ENCODE data around the gene E4F1. TPM values are rescaled to one million over a fixed set of nuclear protein-coding genes. Genes with fewer than 3 reads are reported as not detected.

The E4F1 gene
- total and polyA plus RNA-seq, 2 donors (not counting 1 experiment from before 2014, with no cell fraction given), result 41.8 to 70.9 TPM

- Mint-ChIP-seq H3K9me3 (ENCODE audit: insufficient read depth) (no peaks in the 10 kb centered on the region), H3K4me1 (peaks cover 22% of the 10 kb centered on the region), H3K27ac (no peak overlapping the region), H3K4me3 (no peak overlapping the region), H3K27me3 (no peaks in the 10 kb centered on the region)
- no peak overlapping the region for H3K4me3 ChIP-seq (ENCODE audit: control extremely low read depth in 1 of 5, extremely low read depth in 1 of 5, insufficient read depth in 1 of 5, low read depth in 2 of 5, low read length in 4 of 5)
- H3K9me3 ChIP-seq (ENCODE audit: control extremely low read depth in 1 of 3, control insufficient read depth in 2 of 3, insufficient read depth in 1 of 3, low read length in 2 of 3), result peaks cover 0 to 2% (median 0%) of the 10 kb centered on the region in 3 donors
- ATAC-seq (ENCODE audit: low read depth), result no peak
- intact Hi-C loops (cut with micrococcal nuclease), result no loop called here
- TF ChIP-seq EZH2 (IDR thresholded peaks at IDR 0.05; ENCODE audit: borderline replicate concordance, insufficient read depth, low read depth, low read length, poor library complexity, severe bottlenecking) (no peak), CTCF (IDR thresholded peaks at IDR 0.05) (no peak)
- no peaks in the 10 kb centered on the region for H3K27me3 ChIP-seq (replicated peaks in 1 of 4; ENCODE audit: control extremely low read depth in 1 of 4, control insufficient read depth in 3 of 4, insufficient read depth in 4 of 4, low read length in 3 of 4)
- no peak overlapping the region for H2AFZ ChIP-seq (ENCODE audit: insufficient read depth, low read depth, low read length, poor library complexity, severe bottlenecking)
- ChIA-PET POLR2A (no interaction called here), CTCF (interaction anchor here (1.3 kb wide), 1 partner anchor 23 kb away, joined by 3 read pairs; the partner anchor contains the start of gene ECI1)
- peaks cover 48% of the 10 kb centered on the region for H4K20me1 ChIP-seq (ENCODE audit: control insufficient read depth, insufficient read depth, low read length, poor library complexity, severe bottlenecking)
- peaks cover 0 to 42% of the 10 kb centered on the region in 2 experiments for H3K36me3 ChIP-seq (replicated peaks in 1 of 2; ENCODE audit: control extremely low read depth in 1 of 2, control insufficient read depth in 1 of 2, extremely low read depth in 1 of 2, insufficient read depth in 2 of 2, low read length in 1 of 2)
- 98% methylated on average over 24 of the region's 25 CpGs for WGBS (ENCODE audit: insufficient coverage)
- H3K9ac ChIP-seq (ENCODE audit: low read length), result no peak overlapping the region
- peaks cover 6 to 11% of the 10 kb centered on the region in 2 donors for H3K4me1 ChIP-seq (ENCODE audit: control insufficient read depth in 2 of 2, insufficient read depth in 2 of 2, low read length in 2 of 2)
- no peak overlapping the region for H3K27ac ChIP-seq (ENCODE audit: low read length in 2 of 2)
- no peak overlapping the region for H3K4me2 ChIP-seq (replicated peaks; ENCODE audit: low read depth, low read length, poor library complexity, severe bottlenecking)
- DNase-seq, result no peak
- peaks cover 48% of the 10 kb centered on the region for H3K79me2 ChIP-seq (ENCODE audit: control insufficient read depth, insufficient read depth, low read length)
Measured at GRCh38 chr16:2228161-2228824, 4.9 kb downstream of the E4F1 start.

GRCh38 chr16:2229091-2229490 is 5.7 kb downstream of the E4F1 start:
- Mint-ChIP-seq H3K9me3 (ENCODE audit: insufficient read depth) (no peaks in the 10 kb centered on the region), H3K4me1 (peaks cover 20% of the 10 kb centered on the region), H3K27me3 (no peaks in the 10 kb centered on the region), H3K4me3 (no peak overlapping the region), H3K27ac (no peak overlapping the region)
- peaks cover 44% of the 10 kb centered on the region for H4K20me1 ChIP-seq (ENCODE audit: control insufficient read depth, insufficient read depth, low read length, poor library complexity, severe bottlenecking)
- ATAC-seq (ENCODE audit: low read depth), result no peak
- H2AFZ ChIP-seq (ENCODE audit: insufficient read depth, low read depth, low read length, poor library complexity, severe bottlenecking), result no peak overlapping the region
- H3K27me3 ChIP-seq (replicated peaks in 1 of 4; ENCODE audit: control extremely low read depth in 1 of 4, control insufficient read depth in 3 of 4, insufficient read depth in 4 of 4, low read length in 3 of 4), result no peaks in the 10 kb centered on the region
- no peak overlapping the region for H3K27ac ChIP-seq (ENCODE audit: low read length in 2 of 2)
- WGBS (ENCODE audit: insufficient coverage), result 96% methylated on average over 8 of the region's 12 CpGs
- peaks cover 0 to 49% of the 10 kb centered on the region in 2 experiments for H3K36me3 ChIP-seq (replicated peaks in 1 of 2; ENCODE audit: control extremely low read depth in 1 of 2, control insufficient read depth in 1 of 2, extremely low read depth in 1 of 2, insufficient read depth in 2 of 2, low read length in 1 of 2)
- no peak overlapping the region for H3K4me2 ChIP-seq (replicated peaks; ENCODE audit: low read depth, low read length, poor library complexity, severe bottlenecking)
- peaks cover 6 to 8% of the 10 kb centered on the region in 2 donors for H3K4me1 ChIP-seq (ENCODE audit: control insufficient read depth in 2 of 2, insufficient read depth in 2 of 2, low read length in 2 of 2)
- no peak for DNase-seq
- peaks cover 42% of the 10 kb centered on the region for H3K79me2 ChIP-seq (ENCODE audit: control insufficient read depth, insufficient read depth, low read length)
- H3K9me3 ChIP-seq (ENCODE audit: control extremely low read depth in 1 of 3, control insufficient read depth in 2 of 3, insufficient read depth in 1 of 3, low read length in 2 of 3), result peaks cover 0 to under 1% (median 0%) of the 10 kb centered on the region in 3 donors
- ChIA-PET CTCF (interaction anchor here (1.3 kb wide), 1 partner anchor 22 kb away, joined by 3 read pairs; the partner anchor contains the start of gene ECI1), POLR2A (no interaction called here)
- H3K4me3 ChIP-seq (ENCODE audit: control extremely low read depth in 1 of 5, extremely low read depth in 1 of 5, insufficient read depth in 1 of 5, low read depth in 2 of 5, low read length in 4 of 5), result no peak overlapping the region
- H3K9ac ChIP-seq (ENCODE audit: low read length), result no peak overlapping the region
- intact Hi-C loops (cut with micrococcal nuclease), result no loop called here
- TF ChIP-seq CTCF (IDR thresholded peaks at IDR 0.05), result no peak
- no peak for TF ChIP-seq EZH2 (IDR thresholded peaks at IDR 0.05; ENCODE audit: borderline replicate concordance, insufficient read depth, low read depth, low read length, poor library complexity, severe bottlenecking)

All from B cell (primary cell).